Gastroesophageal sphincter (tissue), 3 donors: ENCODE results near the gene GPX7.

Experiments used
- CTCF ChIP-seq, 4 experiments: fragments of 200-600 bp in 2 of 4; fragments of 450-650 bp in 2 of 4; sonication (generic) in 1 of 4; IDR thresholded peaks; one replicate each; pipeline ENCODE4 v1.5.1; 2017 to 2019; ENCODE audit warnings: antibody characterized with exemption in 4 of 4, mild to moderate bottlenecking in 2 of 4, moderate library complexity in 2 of 4
- EP300 ChIP-seq: sonication (generic); formaldehyde crosslinking; IDR thresholded peaks from one replicate; pipeline ENCODE4 v1.6.1; 2017; ENCODE audit warnings: antibody characterized with exemption, mild to moderate bottlenecking
- POLR2AphosphoS5 ChIP-seq: sonication (generic); formaldehyde crosslinking; IDR thresholded peaks from one replicate; pipeline ENCODE4 v1.6.1; 2017; ENCODE audit warnings: antibody characterized with exemption

GRCh38 chr1:52588027-52588426 lies 14.1 kb upstream of the GPX7 start:
- no peak for TF ChIP-seq POLR2AphosphoS5
- no peak for TF ChIP-seq CTCF (IDR thresholded peaks at IDR 0.05)
- TF ChIP-seq EP300 = no peak
